Immature natural killer cell (primary cell): ENCODE measurements around the gene PRPS1. TPM values are rescaled to one million over a fixed set of nuclear protein-coding genes. Genes with fewer than 3 reads are reported as not detected.
A peak's percentile ranks its signal among the peaks of the same experiment; 100 is the strongest.
"Not testable (repeated sequence)": the region's sequence is repeated elsewhere in the genome, so short reads cannot be mapped to it uniquely, and the experiment has no call there.

Experiments used
- DNase-seq, 3 donors: peaks; one replicate each; pipeline ENCODE4 v3.0.0; 2022; ENCODE audit warnings: mixed read lengths in 1 of 3
- H3K27ac Mint-ChIP-seq, 6 donors: one replicate each; pipeline ENCODE4 v1.8.0; 2020; ENCODE audit warnings: mixed read lengths in 6 of 6, mild to moderate bottlenecking in 5 of 6, inconsistent platforms in 4 of 6, moderate library complexity in 3 of 6
- H3K27me3 Mint-ChIP-seq, 3 donors: one replicate each; pipeline ENCODE4 v1.8.0; 2020 to 2021; ENCODE audit warnings: low read depth in 3 of 3, mild to moderate bottlenecking in 3 of 3, mixed read lengths in 3 of 3, moderate library complexity in 3 of 3, inconsistent platforms in 1 of 3
- H3K36me3 Mint-ChIP-seq, 3 donors: one replicate each; pipeline ENCODE4 v1.8.0; 2020; ENCODE audit warnings: mixed read lengths in 3 of 3, inconsistent platforms in 2 of 3, mild to moderate bottlenecking in 2 of 3
- H3K4me1 Mint-ChIP-seq, 2 donors: one replicate each; pipeline ENCODE4 v1.8.0; 2020; ENCODE audit warnings: inconsistent platforms in 2 of 2, mild to moderate bottlenecking in 2 of 2, mixed read lengths in 2 of 2, moderate library complexity in 1 of 2
- H3K4me3 Mint-ChIP-seq, 5 donors: one replicate each; pipeline ENCODE4 v1.8.0; 2020; ENCODE audit warnings: mild to moderate bottlenecking in 5 of 5, mixed read lengths in 5 of 5, inconsistent platforms in 3 of 5, moderate library complexity in 3 of 5
- H3K9me3 Mint-ChIP-seq, 6 donors: one replicate each; pipeline ENCODE4 v1.8.0; 2020; ENCODE audit warnings: mild to moderate bottlenecking in 6 of 6, mixed read lengths in 6 of 6, inconsistent platforms in 4 of 6, moderate library complexity in 3 of 6
- polyA plus RNA-seq, 3 donors: library from polyadenylated mRNA; unstranded; fragments of 300-500 nt; fragmentation: Illumina TruSeq; gene quantifications; one replicate each; pipeline ENCODE4 v1.2.3, GENCODE V29; 2021

Gene PRPS1
- polyA plus RNA-seq, 3 donors from 2014 or later, result 41.9 to 54.6 (median 45.6) TPM

GRCh38 chrX:107683124-107683895 is 55.0 kb downstream of the PRPS1 start:
- Mint-ChIP-seq H3K9me3 (peaks cover 0 to 2% (median 0%) of the 10 kb centered on the region in 6 donors), H3K36me3 (no peaks in the 10 kb centered on the region), H3K27ac (peak overlapping the region in 3 of 6 donors; percentile 42 to 78 (median 54)), H3K4me1 (peaks cover 38 to 55% of the 10 kb centered on the region in 2 donors), H3K27me3 (peaks cover 2 to 15% (median 5%) of the 10 kb centered on the region in 3 donors), H3K4me3 (no peak overlapping the region)
- DNase-seq, result no peak

DNA sequence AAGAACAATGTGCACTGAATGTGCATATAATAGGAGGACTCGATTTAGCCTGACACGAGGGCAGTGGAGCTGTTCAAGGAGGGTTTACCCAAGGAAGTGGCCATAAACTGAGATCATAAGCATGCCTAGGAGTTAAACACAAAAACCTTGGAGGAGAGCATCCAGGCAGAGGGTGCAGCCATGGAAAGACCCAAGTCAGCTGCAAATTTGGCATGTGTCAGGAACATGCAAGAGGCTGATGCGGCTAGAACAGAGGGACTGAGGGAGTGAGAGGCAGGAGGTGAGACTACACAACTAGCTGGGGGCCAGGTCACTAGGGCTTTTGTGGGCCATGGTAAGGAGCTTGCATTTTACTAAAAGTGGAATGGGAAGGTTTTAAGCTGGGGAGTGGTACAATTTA is 55.6 kb downstream of the PRPS1 start:
- H3K4me3 Mint-ChIP-seq, result no peak overlapping the region
- peaks cover 32 to 48% of the 10 kb centered on the region in 2 donors for H3K4me1 Mint-ChIP-seq
- peak overlapping the region in 2 of 6 donors; percentile 15 to 29 for H3K27ac Mint-ChIP-seq

DNA sequence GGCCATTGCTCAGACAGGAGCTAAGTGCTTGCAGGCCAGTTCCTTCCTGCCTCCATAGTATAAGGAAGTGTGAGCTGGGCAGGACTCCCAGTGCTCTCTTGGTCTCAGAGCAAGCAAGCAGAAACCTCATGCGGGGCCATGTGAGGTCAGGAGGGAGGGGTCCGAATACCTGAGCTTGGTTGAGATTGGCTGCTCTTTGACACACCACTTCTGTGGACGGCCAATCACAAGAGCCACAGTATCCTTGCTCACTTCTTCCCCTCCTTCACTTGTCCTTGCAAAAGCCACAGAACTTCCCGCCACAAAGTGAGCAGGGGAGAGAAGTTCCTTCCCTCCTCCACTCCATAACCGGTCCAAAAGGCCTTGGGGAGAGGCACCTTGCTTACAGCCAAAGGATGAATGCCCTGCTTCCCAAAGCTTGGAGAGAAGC is 56.7 kb downstream of the PRPS1 start:
- Mint-ChIP-seq H3K9me3 (peaks cover 0 to 2% (median 0%) of the 10 kb centered on the region in 6 donors), H3K36me3 (no peaks in the 10 kb centered on the region), H3K4me3 (no peak overlapping the region), H3K4me1 (peaks cover 29 to 39% of the 10 kb centered on the region in 2 donors), H3K27me3 (peaks cover 3 to 13% (median 3%) of the 10 kb centered on the region in 3 donors), H3K27ac (no peak overlapping the region)
- no peak for DNase-seq

More for the DNA sequence above, 55.6 kb downstream of the PRPS1 start:
- H3K27me3 Mint-ChIP-seq, result peaks cover 3 to 13% (median 4%) of the 10 kb centered on the region in 3 donors
- no peak for DNase-seq
- no peaks in the 10 kb centered on the region for H3K36me3 Mint-ChIP-seq
- peaks cover 0 to 2% (median 0%) of the 10 kb centered on the region in 6 donors for H3K9me3 Mint-ChIP-seq

DNA sequence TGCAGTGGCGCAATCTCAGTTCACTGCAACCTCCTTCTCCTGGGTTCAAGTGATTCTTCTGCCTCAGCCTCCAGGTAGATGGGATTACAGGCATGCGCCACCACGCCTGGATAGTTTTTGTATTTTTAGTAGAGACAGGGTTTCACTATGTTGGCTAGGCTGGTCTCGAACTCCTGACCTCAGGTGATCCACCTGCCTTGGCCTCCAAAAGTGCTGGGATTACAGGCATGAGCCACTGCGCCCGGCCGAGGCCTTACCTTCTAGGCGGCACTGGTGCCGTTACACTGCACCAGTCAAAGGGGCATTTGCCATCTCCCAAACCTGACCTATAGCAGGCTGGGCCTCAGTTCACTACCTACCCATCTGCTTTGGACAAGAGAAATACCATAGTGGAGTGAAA is 57.3 kb downstream of the PRPS1 start:
- H3K9me3 Mint-ChIP-seq, DNase-seq, H3K36me3 Mint-ChIP-seq: not testable (repeated sequence)
- H3K4me3 Mint-ChIP-seq, result peak overlapping the region in 1 of 5 donors; percentile 38
- H3K4me1 Mint-ChIP-seq, result peaks cover 29 to 36% of the 10 kb centered on the region in 2 donors
- peaks cover 2 to 11% (median 3%) of the 10 kb centered on the region in 3 donors for H3K27me3 Mint-ChIP-seq
- H3K27ac Mint-ChIP-seq, result peak overlapping the region in 2 of 6 donors; percentile 38 to 47

GRCh38 chrX:107686026-107686425 is 57.7 kb downstream of the PRPS1 start:
- H3K4me3 Mint-ChIP-seq, result no peak overlapping the region

GRCh38 chrX:107686792-107687191 is 58.5 kb downstream of the PRPS1 start:
- Mint-ChIP-seq H3K9me3 (peaks cover 0 to 2% (median 0%) of the 10 kb centered on the region in 6 donors), H3K27ac (peak overlapping the region in 1 of 6 donors; percentile 30), H3K36me3 (no peaks in the 10 kb centered on the region), H3K4me3 (no peak overlapping the region), H3K4me1 (peaks cover 28 to 36% of the 10 kb centered on the region in 2 donors), H3K27me3 (peaks cover 2 to 9% (median 3%) of the 10 kb centered on the region in 3 donors)
- no peak for DNase-seq

More at GRCh38 chrX:107686026-107686425, 57.7 kb downstream of the PRPS1 start:
- Mint-ChIP-seq H3K4me1 (peaks cover 29 to 36% of the 10 kb centered on the region in 2 donors), H3K36me3 (no peaks in the 10 kb centered on the region), H3K9me3 (peaks cover 0 to 2% (median 0%) of the 10 kb centered on the region in 6 donors), H3K27ac (peak overlapping the region in 1 of 6 donors; percentile 30), H3K27me3 (peaks cover 2 to 9% (median 3%) of the 10 kb centered on the region in 3 donors)
- no peak for DNase-seq

DNA sequence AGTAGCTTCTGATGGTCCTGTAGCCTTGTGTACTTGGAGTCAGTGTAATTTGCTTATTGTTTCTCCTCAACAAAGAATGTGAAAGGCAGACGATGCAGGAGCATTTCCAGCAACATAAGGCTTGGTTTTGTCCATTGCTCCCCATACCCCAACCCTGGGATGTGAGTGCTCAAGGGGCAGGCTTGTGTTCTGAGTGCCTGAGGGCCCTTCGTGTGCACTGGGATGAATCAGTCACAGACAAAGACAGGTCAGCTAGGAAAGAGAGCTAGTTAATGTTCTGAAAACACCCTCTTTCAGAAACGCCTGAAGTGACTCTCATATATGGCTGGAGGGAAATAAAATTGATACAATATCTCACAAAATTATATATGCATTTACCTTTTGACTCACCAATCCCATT is 59.1 kb downstream of the PRPS1 start:
- H3K27ac Mint-ChIP-seq, result peak overlapping the region in 1 of 6 donors; percentile 2
- H3K4me1 Mint-ChIP-seq, result peaks cover 23 to 32% of the 10 kb centered on the region in 2 donors
- H3K36me3 Mint-ChIP-seq, result no peaks in the 10 kb centered on the region
- H3K4me3 Mint-ChIP-seq, result no peak overlapping the region
- peaks cover 0 to 2% (median 0%) of the 10 kb centered on the region in 6 donors for H3K9me3 Mint-ChIP-seq
- no peak for DNase-seq
- H3K27me3 Mint-ChIP-seq, result peaks cover 2 to 6% (median 3%) of the 10 kb centered on the region in 3 donors

- Mint-ChIP-seq H3K36me3 (no peaks in the 10 kb centered on the region), H3K4me1 (peaks cover 0 to 11% of the 10 kb centered on the region in 2 donors), H3K4me3 (no peak overlapping the region), H3K27ac (peak overlapping the region in 1 of 6 donors; percentile 1), H3K9me3 (no peaks in the 10 kb centered on the region), H3K27me3 (peaks cover 0 to 11% (median 2%) of the 10 kb centered on the region in 3 donors)
- DNase-seq, result no peak
Observed at GRCh38 chrX:107691024-107691448, 62.7 kb downstream of the PRPS1 start.

GRCh38 chrX:107699616-107700015 is 71.3 kb downstream of the PRPS1 start:
- peak overlapping the region in 1 of 6 donors; percentile 46 for H3K27ac Mint-ChIP-seq
- no peak overlapping the region for H3K4me3 Mint-ChIP-seq
- peaks cover 0 to 18% (median 2%) of the 10 kb centered on the region in 3 donors for H3K27me3 Mint-ChIP-seq
- no peak for DNase-seq
- H3K4me1 Mint-ChIP-seq, result no peaks in the 10 kb centered on the region
- no peaks in the 10 kb centered on the region for H3K36me3 Mint-ChIP-seq
- H3K9me3 Mint-ChIP-seq, result no peaks in the 10 kb centered on the region

GRCh38 chrX:107700317-107700774 is 72.0 kb downstream of the PRPS1 start:
- Mint-ChIP-seq H3K36me3 (no peaks in the 10 kb centered on the region), H3K27ac (no peak overlapping the region), H3K9me3 (no peaks in the 10 kb centered on the region), H3K4me3 (no peak overlapping the region), H3K27me3 (peaks cover 0 to 18% (median under 1%) of the 10 kb centered on the region in 3 donors), H3K4me1 (no peaks in the 10 kb centered on the region)
- no peak for DNase-seq

Other genes with a start within 250 kb of the PRPS1 start
- gene FRMPD3, start 178.9 kb upstream of the PRPS1 start, polyA plus RNA-seq, result under 1 TPM in 1 of 3 donors, not detected in 2; 0.18 TPM
- 100 to 1,000 TPM; 496 to 775 (median 681) TPM for gene TSC22D3, start 147.3 kb downstream of the PRPS1 start, polyA plus RNA-seq
- not detected for gene NCBP2L, start 149.2 kb downstream of the PRPS1 start, polyA plus RNA-seq
- gene MID2, start 197.4 kb downstream of the PRPS1 start, polyA plus RNA-seq, result 1 to 10 TPM in 2 of 3 donors, under 1 TPM in 1; 0.77 to 2.6 (median 2.1) TPM